Liver (tissue), 9 donors: ENCODE data around the gene SLIT3. TPM values are rescaled to one million over a fixed set of nuclear protein-coding genes. Genes with fewer than 3 reads are reported as not detected.

Experiments used
- DNase-seq: peaks from one replicate; pipeline ENCODE4 v3.0.0-alpha.2; 2017; ENCODE audit warnings: low spot score
- H3K27ac ChIP-seq, 2 donors: one replicate each; pipeline ENCODE4 v1.7.0; 2013; ENCODE audit warnings: inconsistent platforms in 2 of 2, low read length in 2 of 2, control low read depth in 1 of 2, low read depth in 1 of 2, mild to moderate bottlenecking in 1 of 2
- H3K27me3 ChIP-seq, 4 donors: one replicate each; pipeline versions ENCODE4 v1.6.1 to v1.7.0; 2013; ENCODE audit warnings: low read length in 3 of 4, inconsistent platforms in 1 of 4, mild to moderate bottlenecking in 1 of 4, moderate library complexity in 1 of 4; ENCODE audit not compliant: control insufficient read depth in 4 of 4, insufficient read depth in 4 of 4
- H3K36me3 ChIP-seq, 4 donors: one replicate each; pipeline versions ENCODE4 v1.6.1 to v1.7.0; 2013; ENCODE audit warnings: low read length in 3 of 4, mild to moderate bottlenecking in 3 of 4, low read depth in 1 of 4, moderate library complexity in 1 of 4; ENCODE audit not compliant: control insufficient read depth in 4 of 4, insufficient read depth in 3 of 4
- H3K4me1 ChIP-seq, 4 donors: one replicate each; pipeline versions ENCODE4 v1.6.1 to v1.7.0; 2013; ENCODE audit warnings: low read length in 3 of 4, mild to moderate bottlenecking in 3 of 4, moderate library complexity in 1 of 4; ENCODE audit not compliant: control insufficient read depth in 4 of 4, insufficient read depth in 4 of 4
- H3K4me3 ChIP-seq, 3 donors: one replicate each; pipeline versions ENCODE4 v1.6.1 to v1.7.0; 2013; ENCODE audit warnings: low read length in 3 of 3, control low read depth in 1 of 3, low read depth in 1 of 3, mild to moderate bottlenecking in 1 of 3
- H3K9ac ChIP-seq, 2 donors: one replicate each; pipeline ENCODE4 v1.7.0; 2013; ENCODE audit warnings: low read length in 2 of 2, mild to moderate bottlenecking in 2 of 2, moderate library complexity in 2 of 2, control low read depth in 1 of 2, low read depth in 1 of 2
- H3K9me3 ChIP-seq, 4 donors: one replicate each; pipeline versions ENCODE4 v1.6.1 to v1.7.0; 2013; ENCODE audit warnings: low read length in 3 of 4; ENCODE audit not compliant: control insufficient read depth in 4 of 4
- ATF3 ChIP-seq: IDR thresholded peaks from 2 replicates; pipeline ENCODE4 v1.6.1; 2016; ENCODE audit warnings: antibody characterized with exemption
- CTCF ChIP-seq: fragments of 150-350 bp; IDR thresholded peaks from 2 replicates; pipeline ENCODE4 v1.5.1; 2017; ENCODE audit warnings: improper control_type of control experiment, low read depth, low read length; ENCODE audit not compliant: missing input control
- EGR1 ChIP-seq, 2 donors: IDR thresholded peaks; 2 replicates each; pipeline ENCODE4 v1.6.1; 2016 to 2018; ENCODE audit warnings: antibody characterized with exemption in 2 of 2, low read depth in 2 of 2
- FOXA1 ChIP-seq: IDR thresholded peaks from 2 replicates; pipeline ENCODE4 v1.6.1; 2016; ENCODE audit warnings: antibody characterized with exemption
- FOXA2 ChIP-seq: IDR thresholded peaks from 2 replicates; pipeline ENCODE4 v1.6.1; 2016; ENCODE audit warnings: antibody characterized with exemption
- GABPA ChIP-seq, 2 donors: IDR thresholded peaks in 1 of 2; conservative IDR thresholded peaks in 1 of 2; 2 replicates each; pipeline ENCODE4 v1.6.1; 2016; ENCODE audit warnings: antibody characterized with exemption in 2 of 2, mild to moderate bottlenecking in 1 of 2, moderate library complexity in 1 of 2
- HNF4A ChIP-seq, 2 donors: conservative IDR thresholded peaks; 2 replicates each; pipeline ENCODE4 v1.6.1; 2016; ENCODE audit warnings: antibody characterized with exemption in 2 of 2, mild to moderate bottlenecking in 2 of 2
- HNF4G ChIP-seq: IDR thresholded peaks from 2 replicates; pipeline ENCODE4 v1.6.1; 2016; ENCODE audit warnings: antibody characterized with exemption
- JUND ChIP-seq, 2 donors: IDR thresholded peaks; 2 replicates each; pipeline ENCODE4 v1.6.1; 2016; ENCODE audit warnings: antibody characterized with exemption in 2 of 2
- MAX ChIP-seq: IDR thresholded peaks from 2 replicates; pipeline ENCODE4 v1.6.1; 2016; ENCODE audit warnings: antibody characterized with exemption
- NR2F2 ChIP-seq: IDR thresholded peaks from 2 replicates; pipeline ENCODE4 v1.6.1; 2016; ENCODE audit warnings: antibody characterized with exemption
- RAD21 ChIP-seq, 2 donors: IDR thresholded peaks; 2 replicates each; pipeline ENCODE4 v1.6.1; 2016; ENCODE audit warnings: antibody characterized with exemption in 2 of 2, mild to moderate bottlenecking in 2 of 2
- RXRA ChIP-seq, 2 donors: IDR thresholded peaks; 2 replicates each; pipeline ENCODE4 v1.6.1; 2017 to 2018; ENCODE audit warnings: antibody characterized with exemption in 2 of 2, mild to moderate bottlenecking in 1 of 2
- SP1 ChIP-seq: IDR thresholded peaks from 2 replicates; pipeline ENCODE4 v1.6.1; 2018; ENCODE audit warnings: antibody characterized with exemption, mild to moderate bottlenecking
- TAF1 ChIP-seq: conservative IDR thresholded peaks from 2 replicates; pipeline ENCODE4 v1.6.1; 2016; ENCODE audit warnings: antibody characterized with exemption, mild to moderate bottlenecking
- YY1 ChIP-seq: IDR thresholded peaks from 2 replicates; pipeline ENCODE4 v1.6.1; 2016; ENCODE audit warnings: antibody characterized with exemption, mild to moderate bottlenecking
- ZBTB33 ChIP-seq: IDR thresholded peaks from 2 replicates; pipeline ENCODE4 v1.6.1; 2016; ENCODE audit warnings: antibody characterized with exemption
- WGBS: extraction: QIAGEN DNeasy Blood & Tissue Kit; methylation state at CpG from one replicate; pipeline ENCODE4 v1.1.7; 2013; 5-methylcytosine and 5-hydroxymethylcytosine counted together
- polyA plus RNA-seq, 2 donors: library from polyadenylated mRNA; stranded (reverse) in 1 of 2; unstranded in 1 of 2; fragments of 200-250 nt in 1 of 2; fragments of >200 nt in 1 of 2; fragmentation: Nextera tagmentation in 1 of 2; extraction: Ambion mirVana in 1 of 2; gene quantifications; one replicate each; pipeline versions ENCODE4 v1.2.1 to v1.2.3, GENCODE V29; 2013 to 2015
- total RNA-seq, 2 donors: library from RNA; depleted of rRNA; stranded (reverse); fragments of >200 nt; gene quantifications; one replicate each; pipeline ENCODE4 v1.2.3, GENCODE V29; 2014
- TF ChIP-seq, protein P1 (sequence below): IDR thresholded peaks from 2 replicates; pipeline ENCODE4 v1.6.1; 2016; ENCODE audit warnings: antibody characterized with exemption, mild to moderate bottlenecking
- donor health status: healthy.
- donor health status: healthy.
- donor health status: healthy.
- donor health status: healthy.
- donor health status: healthy.

The SLIT3 gene
- total and polyA plus RNA-seq, 4 donors = 0.61 to 1.3 (median 0.91) TPM

GRCh38 chr5:169098331-169099121 is 202.4 kb downstream of the SLIT3 start:
- H3K4me1 ChIP-seq = no peaks in the 10 kb centered on the region
- no peak for DNase-seq
- H3K27me3 ChIP-seq = no peaks in the 10 kb centered on the region
- no peak overlapping the region for H3K27ac ChIP-seq
- no peak for TF ChIP-seq JUND (IDR thresholded peaks at IDR 0.05)
- no peak for TF ChIP-seq GABPA (IDR thresholded peaks at IDR 0.05 in 1 of 2, conservative IDR thresholded peaks at IDR 0.05 in 1 of 2)
- TF ChIP-seq ATF3 = no peak
- no peak for TF ChIP-seq TAF1
- no peak for TF ChIP-seq YY1
- no peak for TF ChIP-seq HNF4A (conservative IDR thresholded peaks at IDR 0.05)
- no peak for TF ChIP-seq SP1
- TF ChIP-seq MAX = no peak
- no peak overlapping the region for H3K9ac ChIP-seq
- H3K9me3 ChIP-seq = peaks cover 0 to 5% (median 0%) of the 10 kb centered on the region in 4 donors
- no peak overlapping the region for H3K4me3 ChIP-seq
- H3K36me3 ChIP-seq = no peaks in the 10 kb centered on the region
- WGBS = 70% methylated on average over 12 of the region's 12 CpGs

- Histone ChIP-seq H3K9me3 (peaks cover 0 to 5% (median 0%) of the 10 kb centered on the region in 4 donors), H3K36me3 (no peaks in the 10 kb centered on the region), H3K4me3 (no peak overlapping the region), H3K27me3 (no peaks in the 10 kb centered on the region), H3K27ac (no peak overlapping the region), H3K9ac (no peak overlapping the region), H3K4me1 (no peaks in the 10 kb centered on the region)
- no peak for DNase-seq
- WGBS = 67% methylated on average over 10 of the region's 10 CpGs
- no peak for TF ChIP-seq TAF1
- no peak for TF ChIP-seq JUND (IDR thresholded peaks at IDR 0.05)
- TF ChIP-seq ZBTB33 = no peak
- TF ChIP-seq HNF4G = no peak
- no peak for TF ChIP-seq RAD21 (IDR thresholded peaks at IDR 0.05)
- no peak for TF ChIP-seq MAX
- no peak for TF ChIP-seq RXRA (IDR thresholded peaks at IDR 0.05)
- TF ChIP-seq SP1 = no peak
- TF ChIP-seq ATF3 = no peak
- no peak for TF ChIP-seq CTCF
- TF ChIP-seq EGR1 (IDR thresholded peaks at IDR 0.05; ENCODE audit: low read depth in 2 of 2) = no peak
- TF ChIP-seq GABPA (IDR thresholded peaks at IDR 0.05 in 1 of 2, conservative IDR thresholded peaks at IDR 0.05 in 1 of 2) = no peak
- no peak for TF ChIP-seq FOXA2
- TF ChIP-seq, protein P1, sequence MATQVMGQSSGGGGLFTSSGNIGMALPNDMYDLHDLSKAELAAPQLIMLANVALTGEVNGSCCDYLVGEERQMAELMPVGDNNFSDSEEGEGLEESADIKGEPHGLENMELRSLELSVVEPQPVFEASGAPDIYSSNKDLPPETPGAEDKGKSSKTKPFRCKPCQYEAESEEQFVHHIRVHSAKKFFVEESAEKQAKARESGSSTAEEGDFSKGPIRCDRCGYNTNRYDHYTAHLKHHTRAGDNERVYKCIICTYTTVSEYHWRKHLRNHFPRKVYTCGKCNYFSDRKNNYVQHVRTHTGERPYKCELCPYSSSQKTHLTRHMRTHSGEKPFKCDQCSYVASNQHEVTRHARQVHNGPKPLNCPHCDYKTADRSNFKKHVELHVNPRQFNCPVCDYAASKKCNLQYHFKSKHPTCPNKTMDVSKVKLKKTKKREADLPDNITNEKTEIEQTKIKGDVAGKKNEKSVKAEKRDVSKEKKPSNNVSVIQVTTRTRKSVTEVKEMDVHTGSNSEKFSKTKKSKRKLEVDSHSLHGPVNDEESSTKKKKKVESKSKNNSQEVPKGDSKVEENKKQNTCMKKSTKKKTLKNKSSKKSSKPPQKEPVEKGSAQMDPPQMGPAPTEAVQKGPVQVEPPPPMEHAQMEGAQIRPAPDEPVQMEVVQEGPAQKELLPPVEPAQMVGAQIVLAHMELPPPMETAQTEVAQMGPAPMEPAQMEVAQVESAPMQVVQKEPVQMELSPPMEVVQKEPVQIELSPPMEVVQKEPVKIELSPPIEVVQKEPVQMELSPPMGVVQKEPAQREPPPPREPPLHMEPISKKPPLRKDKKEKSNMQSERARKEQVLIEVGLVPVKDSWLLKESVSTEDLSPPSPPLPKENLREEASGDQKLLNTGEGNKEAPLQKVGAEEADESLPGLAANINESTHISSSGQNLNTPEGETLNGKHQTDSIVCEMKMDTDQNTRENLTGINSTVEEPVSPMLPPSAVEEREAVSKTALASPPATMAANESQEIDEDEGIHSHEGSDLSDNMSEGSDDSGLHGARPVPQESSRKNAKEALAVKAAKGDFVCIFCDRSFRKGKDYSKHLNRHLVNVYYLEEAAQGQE = no peak
- no peak for TF ChIP-seq YY1
- TF ChIP-seq FOXA1 = no peak
- no peak for TF ChIP-seq HNF4A (conservative IDR thresholded peaks at IDR 0.05)
- TF ChIP-seq NR2F2 = no peak
Measured at GRCh38 chr5:169097374-169098326, 203.3 kb downstream of the SLIT3 start.
